BE2C (cell line): ENCODE results near the gene CERCAM.

Experiments used
- DNase-seq: peaks from one replicate; pipeline ENCODE4 v3.0.0-alpha.2; 2020
- H3K27me3 ChIP-seq: fragments of 250-450 bp; sonication (Bioruptor Pico); 2 replicates; pipeline ENCODE4 v1.5.1; 2020; ENCODE audit warnings: mild to moderate bottlenecking
- H3K36me3 ChIP-seq: fragments of 250-450 bp; sonication (Bioruptor Pico); 2 replicates; pipeline ENCODE4 v1.5.1; 2020; ENCODE audit warnings: mild to moderate bottlenecking
- H3K4me1 ChIP-seq: fragments of 250-450 bp; sonication (Bioruptor Pico); 2 replicates; pipeline ENCODE4 v1.5.1; 2020
- H3K4me3 ChIP-seq: 2 replicates; pipeline ENCODE4 v1.5.1; 2011; ENCODE audit warnings: low read depth, low read length
- H3K9me3 ChIP-seq: fragments of 250-450 bp; sonication (Bioruptor Pico); 2 replicates; pipeline ENCODE4 v1.5.1; 2020
- TF ChIP-seq, protein P1 (sequence below): IDR thresholded peaks from 2 replicates; pipeline ENCODE4 v1.5.1; 2012; ENCODE audit warnings: mild to moderate bottlenecking, low read depth, low read length

CERCAM gene

DNA sequence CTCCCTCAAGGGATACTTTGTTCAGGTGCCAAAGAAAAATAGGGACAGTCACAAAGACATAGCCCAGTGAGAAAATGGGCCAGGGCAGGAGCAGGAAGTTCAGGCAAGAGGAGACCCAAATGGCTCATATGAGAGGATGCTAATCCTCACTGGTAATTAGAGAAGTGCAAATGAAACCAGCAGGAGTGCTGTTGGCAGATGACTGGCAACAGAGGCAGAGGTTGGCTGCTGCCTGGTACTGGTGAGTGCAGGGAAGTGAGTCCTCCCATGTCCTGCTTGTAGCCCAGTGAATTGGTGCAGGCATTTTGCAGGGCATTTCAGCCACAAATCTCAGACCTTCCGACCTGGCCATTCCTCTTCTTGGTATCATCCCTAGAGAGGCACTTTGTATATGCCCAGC, 58.6 kb downstream of the CERCAM start:
- Histone ChIP-seq H3K36me3 (peaks cover 37% of the 10 kb centered on the region), H3K4me1 (no peaks in the 10 kb centered on the region), H3K4me3 (no peak overlapping the region), H3K9me3 (no peaks in the 10 kb centered on the region), H3K27me3 (no peaks in the 10 kb centered on the region)
- TF ChIP-seq, protein P1, sequence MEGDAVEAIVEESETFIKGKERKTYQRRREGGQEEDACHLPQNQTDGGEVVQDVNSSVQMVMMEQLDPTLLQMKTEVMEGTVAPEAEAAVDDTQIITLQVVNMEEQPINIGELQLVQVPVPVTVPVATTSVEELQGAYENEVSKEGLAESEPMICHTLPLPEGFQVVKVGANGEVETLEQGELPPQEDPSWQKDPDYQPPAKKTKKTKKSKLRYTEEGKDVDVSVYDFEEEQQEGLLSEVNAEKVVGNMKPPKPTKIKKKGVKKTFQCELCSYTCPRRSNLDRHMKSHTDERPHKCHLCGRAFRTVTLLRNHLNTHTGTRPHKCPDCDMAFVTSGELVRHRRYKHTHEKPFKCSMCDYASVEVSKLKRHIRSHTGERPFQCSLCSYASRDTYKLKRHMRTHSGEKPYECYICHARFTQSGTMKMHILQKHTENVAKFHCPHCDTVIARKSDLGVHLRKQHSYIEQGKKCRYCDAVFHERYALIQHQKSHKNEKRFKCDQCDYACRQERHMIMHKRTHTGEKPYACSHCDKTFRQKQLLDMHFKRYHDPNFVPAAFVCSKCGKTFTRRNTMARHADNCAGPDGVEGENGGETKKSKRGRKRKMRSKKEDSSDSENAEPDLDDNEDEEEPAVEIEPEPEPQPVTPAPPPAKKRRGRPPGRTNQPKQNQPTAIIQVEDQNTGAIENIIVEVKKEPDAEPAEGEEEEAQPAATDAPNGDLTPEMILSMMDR: no peak
- no peak for DNase-seq

DNA sequence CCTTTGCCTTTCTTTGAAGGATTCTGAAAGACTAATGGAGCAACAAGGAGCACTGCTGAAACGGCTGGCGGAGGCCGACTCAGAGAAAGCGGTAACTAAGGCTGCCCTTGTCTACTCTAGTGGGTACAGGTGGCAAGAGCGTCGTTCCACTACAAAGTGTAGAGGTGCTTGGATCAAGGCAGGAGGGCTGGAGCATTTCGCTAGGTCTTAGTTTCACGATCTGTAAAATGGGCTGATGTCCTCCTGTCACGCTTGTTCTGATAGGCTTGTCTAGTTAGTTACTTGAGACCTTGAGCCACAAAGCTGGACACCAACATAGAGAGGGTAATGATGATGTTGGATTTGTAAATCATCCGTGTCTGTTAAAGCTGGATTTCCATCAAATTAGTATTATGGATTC, 60.9 kb downstream of the CERCAM start:
- TF ChIP-seq, protein P1: no peak
- Histone ChIP-seq H3K27me3 (no peaks in the 10 kb centered on the region), H3K4me3 (no peak overlapping the region), H3K9me3 (no peaks in the 10 kb centered on the region), H3K4me1 (no peaks in the 10 kb centered on the region), H3K36me3 (peaks cover 43% of the 10 kb centered on the region)
- no peak for DNase-seq

DNA sequence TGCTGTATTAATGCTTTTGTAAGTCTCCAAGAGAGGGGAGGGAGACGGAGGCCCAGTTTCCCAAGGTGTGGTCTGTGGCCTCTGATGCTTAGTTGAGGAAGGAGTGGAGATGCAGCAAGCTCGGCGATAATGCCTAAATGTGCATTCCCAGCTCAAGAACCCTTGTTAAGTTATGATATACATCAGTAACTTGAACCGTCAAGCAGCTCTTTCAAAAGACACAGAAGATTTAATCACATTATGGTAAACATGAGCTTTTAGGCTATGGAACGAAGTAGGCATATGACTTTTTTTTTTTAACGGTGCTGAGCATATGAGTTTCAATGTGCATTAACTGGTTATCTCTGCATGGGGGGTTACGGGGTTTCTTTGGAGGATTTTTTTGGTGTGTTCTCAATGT, 61.5 kb downstream of the CERCAM start:
- H3K4me1 ChIP-seq: no peaks in the 10 kb centered on the region
- peaks cover 49% of the 10 kb centered on the region for H3K36me3 ChIP-seq
- no peaks in the 10 kb centered on the region for H3K9me3 ChIP-seq
- H3K4me3 ChIP-seq: no peak overlapping the region
- TF ChIP-seq, protein P1: no peak
- DNase-seq: no peak
- no peaks in the 10 kb centered on the region for H3K27me3 ChIP-seq

DNA sequence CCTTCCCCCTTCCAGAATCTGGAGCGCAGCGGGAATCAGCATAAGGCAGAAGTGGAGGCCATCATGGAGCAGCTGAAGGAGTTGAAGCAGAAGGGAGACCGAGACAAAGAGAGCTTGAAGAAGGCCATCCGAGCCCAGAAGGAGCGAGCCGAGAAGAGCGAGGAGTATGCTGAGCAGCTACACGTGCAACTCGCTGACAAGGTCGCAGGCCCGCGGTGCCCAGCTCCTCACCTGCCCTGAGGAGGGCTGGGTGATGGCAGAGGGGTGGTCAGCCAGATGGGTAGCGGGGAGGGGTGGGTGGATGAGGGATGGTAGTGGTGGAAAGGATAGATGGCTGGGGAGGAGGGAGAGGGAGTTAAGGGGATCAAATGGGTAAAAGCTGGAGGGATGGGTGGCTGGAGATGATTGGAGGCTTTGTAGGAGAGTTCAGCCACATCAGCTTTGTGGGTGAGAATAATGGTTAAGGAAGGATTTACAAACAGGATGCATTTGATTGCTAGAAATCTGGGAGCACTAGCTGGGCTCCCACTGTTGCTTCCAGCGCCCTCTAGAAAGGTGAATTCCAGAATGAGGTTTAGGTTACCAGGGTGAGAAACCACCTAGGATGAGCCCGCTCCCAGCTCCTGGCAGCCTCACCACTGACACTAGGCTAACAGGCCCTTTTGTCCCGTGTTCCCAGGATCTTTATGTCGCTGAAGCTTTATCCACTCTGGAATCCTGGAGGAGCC, 64.2 kb downstream of the CERCAM start:
- Histone ChIP-seq H3K9me3 (no peaks in the 10 kb centered on the region), H3K4me1 (no peaks in the 10 kb centered on the region), H3K27me3 (no peaks in the 10 kb centered on the region), H3K4me3 (no peak overlapping the region), H3K36me3 (peaks cover 44% of the 10 kb centered on the region)
- TF ChIP-seq, protein P1: no peak
- DNase-seq: no peak

DNA sequence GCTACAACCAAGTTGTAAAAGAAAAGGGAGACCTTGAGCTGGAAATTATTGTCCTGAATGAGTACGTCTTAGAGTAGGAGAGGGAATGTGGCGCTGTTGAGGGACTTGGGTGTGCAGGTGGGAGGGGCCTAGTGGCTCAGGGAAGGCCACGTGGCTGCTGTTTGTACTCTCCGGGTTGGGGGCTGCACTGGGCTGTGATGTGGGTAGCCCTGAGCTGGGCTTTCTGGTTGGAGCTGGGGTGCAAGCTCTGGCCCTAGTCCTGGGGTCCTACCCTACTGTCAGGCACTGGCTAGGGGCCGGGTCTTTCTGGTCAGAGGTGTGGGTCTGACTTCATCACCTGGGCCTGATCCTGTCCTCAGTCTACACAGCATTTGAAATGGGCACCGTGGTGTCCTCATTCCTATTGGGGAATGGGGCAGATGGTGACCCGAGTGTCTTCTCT, 64.8 kb downstream of the CERCAM start:
- Histone ChIP-seq H3K9me3 (no peaks in the 10 kb centered on the region), H3K27me3 (no peaks in the 10 kb centered on the region), H3K4me3 (no peak overlapping the region), H3K4me1 (no peaks in the 10 kb centered on the region), H3K36me3 (peaks cover 44% of the 10 kb centered on the region)
- TF ChIP-seq, protein P1: no peak
- no peak for DNase-seq

DNA sequence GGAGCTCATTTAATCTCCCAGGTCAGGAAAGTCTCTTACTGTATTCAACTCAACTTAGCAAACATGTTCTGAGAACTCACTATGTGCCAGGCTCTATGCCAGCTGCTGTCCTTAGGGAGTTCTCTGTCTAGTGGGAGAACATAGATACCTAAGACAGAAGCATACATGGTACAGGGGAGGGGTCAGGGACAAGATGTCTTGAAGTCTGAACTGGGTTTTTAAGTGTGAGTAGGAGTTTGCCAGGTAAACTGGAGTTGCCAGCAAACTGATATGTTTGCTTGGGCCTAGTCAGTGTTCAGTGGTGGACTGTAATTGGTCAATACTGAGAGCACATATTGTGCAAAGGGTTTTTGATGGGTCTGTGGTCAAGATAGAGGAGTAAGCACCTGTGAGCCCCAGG, 65.5 kb downstream of the CERCAM start:
- H3K9me3 ChIP-seq: no peaks in the 10 kb centered on the region
- DNase-seq: no peak
- no peaks in the 10 kb centered on the region for H3K27me3 ChIP-seq
- TF ChIP-seq, protein P1: no peak
- H3K36me3 ChIP-seq: peaks cover 44% of the 10 kb centered on the region
- H3K4me1 ChIP-seq: no peaks in the 10 kb centered on the region
- H3K4me3 ChIP-seq: no peak overlapping the region
